NOMO-1 treated with DMSO at 0.1 percent for 48 hours (cell line): ENCODE results near the gene ADGRF1.

ENCODE experiments used
- DNase-seq: peaks from one replicate; lab custom pipeline; 2025; ENCODE audit not compliant: unreplicated experiment; lab: John Stamatoyannopoulos, UW

The ADGRF1 gene

GRCh38 chr6:46985943-46986342 is 56.2 kb downstream of the ADGRF1 start:
- DNase-seq: peak; percentile 29

- no peak for DNase-seq
Observed at GRCh38 chr6:46983007-46983411, 59.1 kb downstream of the ADGRF1 start.

- DNase-seq: no peak
Observed at GRCh38 chr6:46979206-46979605, 62.9 kb downstream of the ADGRF1 start.

- DNase-seq: no peak
Observed at GRCh38 chr6:46974786-46975185, 67.3 kb downstream of the ADGRF1 start.

GRCh38 chr6:46973029-46973428 is 69.1 kb downstream of the ADGRF1 start:
- no peak for DNase-seq

- DNase-seq: peak; percentile 68
Observed at GRCh38 chr6:46972531-46972930, 69.6 kb downstream of the ADGRF1 start.

GRCh38 chr6:46969206-46969605 is 72.9 kb downstream of the ADGRF1 start:
- DNase-seq: no peak

GRCh38 chr6:46967826-46968349 is 74.2 kb downstream of the ADGRF1 start:
- no peak for DNase-seq

GRCh38 chr6:46964716-46965519 is 77.2 kb downstream of the ADGRF1 start:
- DNase-seq: no peak

GRCh38 chr6:46963626-46964025 is 78.5 kb downstream of the ADGRF1 start:
- DNase-seq: no peak

GRCh38 chr6:46963039-46963438 is 79.1 kb downstream of the ADGRF1 start:
- no peak for DNase-seq

GRCh38 chr6:46961711-46962110 is 80.4 kb downstream of the ADGRF1 start:
- DNase-seq: no peak

- DNase-seq: peak; percentile 36
Observed at GRCh38 chr6:46961232-46961631, 80.9 kb downstream of the ADGRF1 start.

- no peak for DNase-seq
Observed at GRCh38 chr6:46959419-46959818, 82.7 kb downstream of the ADGRF1 start.

- DNase-seq: no peak
Observed at GRCh38 chr6:46956409-46956808, 85.7 kb downstream of the ADGRF1 start.

GRCh38 chr6:46954837-46955451 is 87.2 kb downstream of the ADGRF1 start:
- no peak for DNase-seq

- no peak for DNase-seq
Observed at GRCh38 chr6:46953921-46954320, 88.2 kb downstream of the ADGRF1 start.

GRCh38 chr6:46949632-46950280 is 92.4 kb downstream of the ADGRF1 start:
- DNase-seq: no peak

- no peak for DNase-seq
Observed at GRCh38 chr6:46948699-46949098, 93.4 kb downstream of the ADGRF1 start.
